ENCODE data around the gene JAG1.
"Not testable (repeated sequence)": the region's sequence is repeated elsewhere in the genome, so short reads cannot be mapped to it uniquely, and the experiment has no call there.

The JAG1 gene

GRCh38 chr20:10605547-10606195, 68.1 kb downstream of the JAG1 start:
- no peak for DNase-seq

- no peak for DNase-seq
Observed at GRCh38 chr20:10604865-10605440, 68.8 kb downstream of the JAG1 start.

- DNase-seq, result no peak
Observed at GRCh38 chr20:10603971-10604864, 69.6 kb downstream of the JAG1 start.

GRCh38 chr20:10603378-10603777, 70.4 kb downstream of the JAG1 start:
- no peak for DNase-seq

GRCh38 chr20:10602221-10602871, 71.5 kb downstream of the JAG1 start:
- no peak for DNase-seq

- no peak for DNase-seq
Observed at GRCh38 chr20:10597637-10598036, 76.2 kb downstream of the JAG1 start.

GRCh38 chr20:10596710-10597121, 77.1 kb downstream of the JAG1 start:
- no peak for DNase-seq

- no peak for DNase-seq
Observed at GRCh38 chr20:10595985-10596384, 77.8 kb downstream of the JAG1 start.

- no peak for DNase-seq
Observed at GRCh38 chr20:10595266-10595665, 78.5 kb downstream of the JAG1 start.

- no peak for DNase-seq
Observed at GRCh38 chr20:10594296-10594868, 79.4 kb downstream of the JAG1 start.

GRCh38 chr20:10591946-10592521, 81.8 kb downstream of the JAG1 start:
- no peak for DNase-seq

GRCh38 chr20:10590950-10591671, 82.7 kb downstream of the JAG1 start:
- no peak for DNase-seq

- DNase-seq, result not testable (repeated sequence)
Observed at GRCh38 chr20:10590446-10590845, 83.4 kb downstream of the JAG1 start.

All from SHP77 treated with DMSO at 0.1 percent for 48 hours (cell line).